Osteoblast (primary cell): ENCODE measurements around the gene FMN1. TPM values are rescaled to one million over a fixed set of nuclear protein-coding genes. Genes with fewer than 3 reads are reported as not detected.
A peak's percentile ranks its signal among the peaks of the same experiment; 100 is the strongest.

Experiments
- DNase-seq: peaks from one replicate; pipeline ENCODE4 v3.0.0; 2011; ENCODE audit warnings: low spot score, mixed read lengths; ENCODE audit not compliant: insufficient read length; ENCODE audit errors: missing footprints
- H2AFZ ChIP-seq: 2 replicates; pipeline ENCODE4 v1.6.0; 2011; ENCODE audit warnings: mild to moderate bottlenecking, low read length
- H3K27ac ChIP-seq: 2 replicates; pipeline ENCODE4 v1.5.1; 2011; ENCODE audit warnings: mild to moderate bottlenecking, low read depth, low read length, moderate library complexity
- H3K27me3 ChIP-seq: 2 replicates; pipeline ENCODE4 v1.6.0; 2012; ENCODE audit warnings: mild to moderate bottlenecking, control low read depth, inconsistent platforms, low read length, moderate library complexity; ENCODE audit not compliant: insufficient read depth
- H3K36me3 ChIP-seq: 2 replicates; pipeline ENCODE4 v1.5.1; 2011; ENCODE audit warnings: mild to moderate bottlenecking, low read length, control low read depth, moderate library complexity; ENCODE audit not compliant: insufficient read depth
- H3K4me1 ChIP-seq: 2 replicates; pipeline ENCODE4 v1.5.1; 2011; ENCODE audit warnings: mild to moderate bottlenecking, low read length, control low read depth, moderate library complexity; ENCODE audit not compliant: insufficient read depth
- H3K4me2 ChIP-seq: 2 replicates; pipeline ENCODE4 v1.6.0; 2011; ENCODE audit warnings: mild to moderate bottlenecking, low read length; ENCODE audit not compliant: insufficient read depth
- H3K4me3 ChIP-seq: fragments of 200-600 bp; sonication (generic); 3 replicates; pipeline ENCODE4 v1.5.1; 2012; ENCODE audit warnings: mild to moderate bottlenecking, low read length, inconsistent platforms; ENCODE audit not compliant: insufficient read depth
- H3K79me2 ChIP-seq: 2 replicates; pipeline ENCODE4 v1.6.0; 2012; ENCODE audit warnings: mild to moderate bottlenecking, low read length, control low read depth, inconsistent platforms; ENCODE audit not compliant: insufficient read depth
- H3K9me3 ChIP-seq: 2 replicates; pipeline ENCODE4 v1.5.1; 2011; ENCODE audit warnings: low read depth, low read length, control low read depth
- H4K20me1 ChIP-seq: 2 replicates; pipeline ENCODE4 v1.6.0; 2012; ENCODE audit warnings: mild to moderate bottlenecking, low read length, control low read depth; ENCODE audit not compliant: insufficient read depth
- total RNA-seq: library from RNA; depleted of rRNA; stranded (reverse); fragments of >200 nt; gene quantifications from 2 replicates; pipeline ENCODE4 v1.2.3, GENCODE V29; 2012
- TF ChIP-seq, protein P1 (sequence below): IDR thresholded peaks from 2 replicates; pipeline ENCODE4 v1.5.1; 2011; ENCODE audit warnings: mild to moderate bottlenecking, low read depth, low read length, moderate library complexity; ENCODE audit errors: extremely low read depth

Gene FMN1
- total RNA-seq, 1 donor: 9.0 TPM

DNA sequence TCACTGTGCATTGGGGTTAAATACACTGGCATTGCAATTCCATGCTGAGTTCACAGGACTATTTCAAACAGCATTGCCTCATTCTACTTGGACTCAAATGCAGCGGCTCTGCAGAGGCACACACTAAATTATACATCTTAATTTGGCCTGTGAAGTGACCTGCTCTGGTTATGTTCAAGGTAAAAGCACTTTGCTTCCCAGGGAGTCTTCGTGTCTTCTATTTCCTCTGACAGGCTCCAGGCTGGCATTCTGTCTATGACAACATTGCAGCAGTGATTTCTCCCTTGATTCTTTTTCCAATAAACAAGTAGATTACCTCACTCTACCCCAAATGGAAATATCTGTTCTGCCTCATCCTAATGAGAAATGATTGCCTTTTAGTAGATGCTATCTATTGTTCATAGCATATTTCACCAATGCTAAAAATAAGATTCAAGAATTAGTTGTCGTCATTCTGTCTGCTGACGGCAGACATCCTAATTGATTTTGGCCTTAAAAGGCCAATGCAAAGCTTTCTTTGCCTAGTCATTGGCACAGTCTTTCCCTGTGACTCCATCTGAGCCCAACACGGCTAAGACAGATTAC lies 33.8 kb downstream of the FMN1 start:
- DNase-seq: peak; percentile 22
- Histone ChIP-seq H2AFZ (no peak overlapping the region), H3K27ac (no peak overlapping the region), H3K27me3 (peaks cover 15% of the 10 kb centered on the region), H3K4me1 (no peaks in the 10 kb centered on the region), H3K4me2 (no peak overlapping the region), H3K36me3 (no peaks in the 10 kb centered on the region), H3K9me3 (no peaks in the 10 kb centered on the region), H4K20me1 (no peaks in the 10 kb centered on the region), H3K4me3 (no peak overlapping the region), H3K79me2 (no peaks in the 10 kb centered on the region)
- TF ChIP-seq, protein P1, sequence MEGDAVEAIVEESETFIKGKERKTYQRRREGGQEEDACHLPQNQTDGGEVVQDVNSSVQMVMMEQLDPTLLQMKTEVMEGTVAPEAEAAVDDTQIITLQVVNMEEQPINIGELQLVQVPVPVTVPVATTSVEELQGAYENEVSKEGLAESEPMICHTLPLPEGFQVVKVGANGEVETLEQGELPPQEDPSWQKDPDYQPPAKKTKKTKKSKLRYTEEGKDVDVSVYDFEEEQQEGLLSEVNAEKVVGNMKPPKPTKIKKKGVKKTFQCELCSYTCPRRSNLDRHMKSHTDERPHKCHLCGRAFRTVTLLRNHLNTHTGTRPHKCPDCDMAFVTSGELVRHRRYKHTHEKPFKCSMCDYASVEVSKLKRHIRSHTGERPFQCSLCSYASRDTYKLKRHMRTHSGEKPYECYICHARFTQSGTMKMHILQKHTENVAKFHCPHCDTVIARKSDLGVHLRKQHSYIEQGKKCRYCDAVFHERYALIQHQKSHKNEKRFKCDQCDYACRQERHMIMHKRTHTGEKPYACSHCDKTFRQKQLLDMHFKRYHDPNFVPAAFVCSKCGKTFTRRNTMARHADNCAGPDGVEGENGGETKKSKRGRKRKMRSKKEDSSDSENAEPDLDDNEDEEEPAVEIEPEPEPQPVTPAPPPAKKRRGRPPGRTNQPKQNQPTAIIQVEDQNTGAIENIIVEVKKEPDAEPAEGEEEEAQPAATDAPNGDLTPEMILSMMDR: no peak

DNA sequence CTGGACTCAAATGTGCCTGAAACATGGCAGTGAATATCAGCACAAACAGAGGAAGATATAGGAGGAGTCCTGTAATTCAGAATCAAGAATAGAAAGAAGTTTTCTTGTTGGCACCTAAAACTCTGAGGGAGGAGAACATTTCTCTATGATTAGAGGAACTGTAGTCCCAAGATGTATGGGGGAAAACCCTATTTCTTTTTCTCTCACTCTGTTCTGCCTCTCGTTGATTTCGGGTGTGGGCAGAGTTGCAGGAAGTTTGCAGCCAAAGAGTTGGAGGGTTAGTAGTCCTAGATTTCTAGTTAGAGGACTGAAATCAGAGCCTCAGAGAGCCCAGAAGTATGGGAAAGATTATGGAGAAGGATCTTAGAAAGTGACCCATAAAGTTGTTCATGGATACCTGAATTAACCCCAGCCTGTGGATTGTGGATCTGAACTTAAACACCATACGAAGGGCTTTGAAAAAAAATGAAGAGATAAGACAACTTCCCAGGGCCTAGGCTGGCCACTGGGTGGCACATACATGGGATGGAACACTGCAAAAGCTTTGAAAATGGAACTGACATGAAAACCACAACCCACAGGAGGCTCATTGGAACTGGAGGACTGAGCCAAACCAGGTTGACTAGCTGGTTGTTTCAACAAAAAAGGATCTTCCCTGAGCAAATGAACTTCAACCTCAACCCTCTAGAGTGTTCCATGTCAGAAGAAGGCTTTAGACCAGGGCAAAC lies 34.6 kb downstream of the FMN1 start:
- no peak overlapping the region for H3K4me3 ChIP-seq
- no peak overlapping the region for H3K27ac ChIP-seq
- peak; percentile 3 for DNase-seq
- H3K36me3 ChIP-seq: no peaks in the 10 kb centered on the region
- peaks cover 5% of the 10 kb centered on the region for H3K4me1 ChIP-seq
- H3K9me3 ChIP-seq: no peaks in the 10 kb centered on the region
- H3K79me2 ChIP-seq: no peaks in the 10 kb centered on the region
- no peak overlapping the region for H3K4me2 ChIP-seq
- H2AFZ ChIP-seq: no peak overlapping the region
- H4K20me1 ChIP-seq: no peaks in the 10 kb centered on the region
- TF ChIP-seq, protein P1: peak; percentile 20
- peaks cover 15% of the 10 kb centered on the region for H3K27me3 ChIP-seq

DNA sequence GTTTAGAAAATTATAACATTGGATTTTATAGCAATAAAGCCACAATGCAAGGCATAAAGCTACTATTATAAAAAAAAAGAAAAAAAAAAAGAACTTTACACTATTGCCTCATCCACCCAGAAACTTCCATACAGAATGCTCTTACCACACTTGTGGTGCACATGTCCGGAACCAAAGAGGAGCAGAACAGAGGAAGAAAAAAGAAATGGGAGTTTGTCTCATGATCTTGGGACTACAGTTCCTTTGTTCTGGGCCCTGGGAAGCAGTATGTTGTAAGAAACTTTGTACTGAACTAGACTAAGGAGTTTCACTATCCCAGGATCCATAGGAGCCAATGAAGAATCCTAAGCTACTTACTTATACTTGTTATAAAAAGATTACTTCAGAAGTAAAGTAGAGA lies 36.1 kb downstream of the FMN1 start:
- TF ChIP-seq, protein P1: no peak
- Histone ChIP-seq H4K20me1 (no peaks in the 10 kb centered on the region), H3K4me3 (no peak overlapping the region), H3K4me2 (no peak overlapping the region), H3K27me3 (peaks cover 3% of the 10 kb centered on the region), H3K4me1 (peaks cover 15% of the 10 kb centered on the region), H3K27ac (no peak overlapping the region), H3K9me3 (no peaks in the 10 kb centered on the region), H2AFZ (no peak overlapping the region), H3K36me3 (no peaks in the 10 kb centered on the region), H3K79me2 (no peaks in the 10 kb centered on the region)
- no peak for DNase-seq

DNA sequence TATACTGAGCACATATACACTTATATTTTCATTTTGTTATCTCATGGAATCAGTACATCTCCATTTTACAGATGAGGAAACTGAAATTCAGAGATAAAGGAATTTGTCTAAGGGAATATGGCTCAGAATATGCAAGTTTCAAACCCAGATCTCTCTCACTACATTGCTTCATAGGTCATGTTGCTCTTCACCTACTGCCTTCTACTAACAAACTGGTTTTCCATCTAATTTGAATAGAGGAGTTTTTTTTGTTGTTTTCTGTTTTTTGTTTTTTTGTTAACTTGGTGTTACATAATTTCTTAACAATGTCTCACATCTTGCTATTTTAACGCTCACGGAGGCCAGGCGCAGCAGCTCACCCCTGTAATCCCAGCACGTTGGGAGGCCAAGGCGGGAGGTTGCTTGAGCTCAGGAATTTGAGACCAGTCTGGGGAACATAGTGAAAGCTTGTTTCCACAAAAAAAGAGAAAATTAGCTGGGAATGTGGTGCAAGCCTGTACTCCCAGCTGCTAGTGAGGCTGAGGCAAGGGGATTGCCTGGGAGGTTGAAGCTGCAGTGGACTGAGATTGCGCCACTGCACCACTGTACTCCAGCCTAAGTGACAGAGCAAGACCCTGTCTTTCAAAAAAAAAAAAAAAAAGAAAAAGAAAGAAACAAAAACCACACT lies 37.0 kb downstream of the FMN1 start:
- DNase-seq: no peak
- TF ChIP-seq, protein P1: no peak
- Histone ChIP-seq H3K4me1 (peaks cover 15% of the 10 kb centered on the region), H4K20me1 (no peaks in the 10 kb centered on the region), H3K9me3 (no peaks in the 10 kb centered on the region), H3K36me3 (no peaks in the 10 kb centered on the region), H3K4me2 (no peak overlapping the region), H3K27me3 (peaks cover 3% of the 10 kb centered on the region), H3K4me3 (no peak overlapping the region), H3K79me2 (no peaks in the 10 kb centered on the region), H2AFZ (no peak overlapping the region), H3K27ac (no peak overlapping the region)
